Adrenal gland (tissue), 5 donors: Measurements from ENCODE around the gene SH3BP1.

Source experiments
- CTCF ChIP-seq, 6 experiments: fragments of 450-650 bp in 4 of 6; fragments of 200-600 bp in 2 of 6; sonication (generic) in 1 of 6; IDR thresholded peaks; 1 replicate in 5 of 6; 2 replicates in 1 of 6; pipeline versions ENCODE4 v1.5.1 to v1.8.0; 2016 to 2021; ENCODE audit warnings: antibody characterized with exemption in 6 of 6, mild to moderate bottlenecking in 2 of 6, moderate library complexity in 1 of 6
- POLR2A ChIP-seq, 2 donors: fragments of 450-650 bp; IDR thresholded peaks; one replicate each; pipeline ENCODE4 v1.6.1; 2017; ENCODE audit warnings: antibody characterized with exemption in 2 of 2, mild to moderate bottlenecking in 2 of 2, moderate library complexity in 1 of 2
- donor health status: DM: no; HTN: no; CAD: no.

GRCh38 chr22:37705205-37705604, 65.7 kb downstream of the SH3BP1 start:
- TF ChIP-seq CTCF (IDR thresholded peaks at IDR 0.05) (no peak), POLR2A (IDR thresholded peaks at IDR 0.05) (no peak)
